ENCODE measurements around the gene ZSWIM4.
"Not testable (repeated sequence)": the region's sequence is repeated elsewhere in the genome, so short reads cannot be mapped to it uniquely, and the experiment has no call there.

The ZSWIM4 gene

DNA sequence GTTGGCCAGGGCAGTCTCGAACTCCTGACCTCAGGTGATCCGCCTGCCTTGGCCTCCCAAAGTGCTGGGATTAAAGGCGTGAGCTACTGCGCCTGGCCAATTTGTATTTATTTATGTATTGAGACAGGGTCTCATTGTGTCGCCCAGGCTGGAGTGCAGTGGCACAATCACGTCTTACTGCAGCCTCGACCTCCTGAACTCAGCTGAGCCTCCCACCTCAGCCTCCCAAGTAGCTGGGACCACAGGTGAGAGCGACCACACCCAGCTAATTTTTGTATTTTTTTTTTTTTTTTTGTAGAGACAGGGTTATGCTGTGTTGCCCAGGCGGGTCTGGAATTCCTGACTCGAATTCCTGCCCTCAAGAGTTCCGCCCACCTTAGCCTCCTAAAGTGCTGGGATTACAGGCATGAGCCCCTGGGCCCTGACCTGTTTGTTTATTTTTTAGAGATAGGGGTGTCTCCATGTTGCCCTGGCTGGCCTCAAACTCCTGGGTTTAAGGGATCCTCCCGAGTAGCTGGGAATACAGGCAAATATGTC, 57.0 kb downstream of the ZSWIM4 start:
- not testable (repeated sequence) for DNase-seq

DNA sequence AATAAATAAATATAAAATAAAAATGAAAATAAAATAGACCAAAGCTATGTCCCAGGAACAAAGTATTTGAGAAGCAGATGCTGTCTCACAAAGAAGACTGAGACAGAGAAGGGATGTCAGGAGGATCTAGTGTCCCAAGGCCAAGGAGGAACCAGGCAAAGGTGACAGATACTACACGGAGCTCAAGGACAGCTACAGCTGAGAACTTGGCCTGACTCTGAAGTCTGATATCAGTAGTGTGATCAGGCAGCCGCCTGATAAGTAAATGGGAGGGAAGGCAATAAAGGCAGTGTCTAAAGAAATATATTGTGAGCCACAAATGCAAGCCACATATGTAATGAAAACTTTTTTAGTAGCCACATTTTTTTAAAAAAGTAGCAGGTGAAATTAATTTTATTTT, 61.3 kb downstream of the ZSWIM4 start:
- DNase-seq, result no peak

DNA sequence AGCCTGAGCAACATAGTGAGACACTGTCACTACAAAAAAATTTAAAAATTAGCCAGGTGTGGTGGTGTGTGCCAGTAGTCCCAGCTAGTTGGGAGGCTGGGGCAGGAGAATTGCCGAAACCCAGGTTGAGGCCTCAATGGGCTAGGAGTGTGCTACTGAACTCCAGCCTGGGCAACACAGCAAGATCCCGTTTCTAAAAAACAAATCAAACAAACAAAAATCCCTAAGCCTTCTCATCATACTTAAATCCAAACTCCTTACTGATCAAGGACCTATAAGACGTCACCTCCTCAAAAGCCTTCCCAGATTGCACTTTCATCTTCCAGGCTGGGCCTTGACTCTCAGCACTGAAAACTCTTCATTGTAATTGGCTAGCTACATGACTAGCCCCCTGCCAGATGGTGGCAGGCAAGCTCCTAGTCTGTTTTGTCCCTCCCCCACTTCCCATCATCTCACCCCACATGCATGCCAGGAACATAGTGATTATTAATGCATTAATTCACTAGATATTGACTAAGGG, 64.2 kb downstream of the ZSWIM4 start:
- DNase-seq, result no peak

DNA sequence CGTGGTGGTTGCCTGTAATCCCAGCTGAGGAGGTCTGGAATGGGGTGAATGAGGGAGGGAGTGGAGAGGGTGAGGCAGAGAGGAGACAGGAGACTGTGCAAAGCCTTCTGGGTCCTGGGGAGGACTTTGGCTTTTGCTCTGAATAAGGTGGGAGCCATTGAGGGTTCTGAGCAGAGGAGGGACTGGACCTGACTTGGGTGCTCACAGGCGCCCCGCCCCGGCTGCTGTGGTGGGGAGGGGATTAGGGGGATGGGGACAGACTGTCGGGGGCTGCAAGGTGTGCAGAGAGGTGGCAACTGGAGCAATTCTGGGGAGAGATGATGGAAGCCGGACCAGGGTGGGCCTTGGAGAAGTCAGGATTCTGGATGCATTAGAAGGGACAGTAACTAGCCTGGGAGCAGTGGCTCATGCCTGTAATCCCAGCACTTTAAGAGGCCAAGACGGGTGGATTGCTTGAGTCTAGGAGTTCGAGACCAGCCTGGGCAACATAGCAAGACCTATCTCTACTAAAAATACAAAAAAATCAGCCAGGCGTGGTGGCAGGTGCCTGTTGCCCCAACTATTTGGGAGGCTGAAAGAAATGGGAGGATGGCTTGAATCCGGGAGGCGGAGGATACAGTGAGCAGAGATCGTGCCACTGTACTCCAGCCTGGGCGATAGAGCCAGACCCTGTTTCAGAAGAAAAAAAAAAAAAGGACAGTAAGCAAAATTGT, 65.6 kb downstream of the ZSWIM4 start:
- DNase-seq, result no peak

DNA sequence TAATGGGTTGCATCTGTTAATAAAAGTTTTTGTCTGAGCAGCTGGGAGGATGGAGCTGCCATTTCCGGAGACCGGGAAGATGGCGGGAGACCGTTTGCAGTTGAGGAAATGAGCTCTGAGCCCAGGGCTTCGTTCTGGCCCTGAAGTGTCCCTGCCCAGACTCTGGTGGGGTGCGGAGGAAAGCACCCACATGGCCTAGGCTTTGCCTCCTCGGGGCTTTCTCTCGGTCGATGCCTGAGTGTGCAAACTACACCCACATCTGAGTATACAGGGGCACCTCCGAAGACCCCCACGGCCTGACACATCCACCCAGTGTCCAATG, 66.1 kb downstream of the ZSWIM4 start:
- no peak for DNase-seq

DNA sequence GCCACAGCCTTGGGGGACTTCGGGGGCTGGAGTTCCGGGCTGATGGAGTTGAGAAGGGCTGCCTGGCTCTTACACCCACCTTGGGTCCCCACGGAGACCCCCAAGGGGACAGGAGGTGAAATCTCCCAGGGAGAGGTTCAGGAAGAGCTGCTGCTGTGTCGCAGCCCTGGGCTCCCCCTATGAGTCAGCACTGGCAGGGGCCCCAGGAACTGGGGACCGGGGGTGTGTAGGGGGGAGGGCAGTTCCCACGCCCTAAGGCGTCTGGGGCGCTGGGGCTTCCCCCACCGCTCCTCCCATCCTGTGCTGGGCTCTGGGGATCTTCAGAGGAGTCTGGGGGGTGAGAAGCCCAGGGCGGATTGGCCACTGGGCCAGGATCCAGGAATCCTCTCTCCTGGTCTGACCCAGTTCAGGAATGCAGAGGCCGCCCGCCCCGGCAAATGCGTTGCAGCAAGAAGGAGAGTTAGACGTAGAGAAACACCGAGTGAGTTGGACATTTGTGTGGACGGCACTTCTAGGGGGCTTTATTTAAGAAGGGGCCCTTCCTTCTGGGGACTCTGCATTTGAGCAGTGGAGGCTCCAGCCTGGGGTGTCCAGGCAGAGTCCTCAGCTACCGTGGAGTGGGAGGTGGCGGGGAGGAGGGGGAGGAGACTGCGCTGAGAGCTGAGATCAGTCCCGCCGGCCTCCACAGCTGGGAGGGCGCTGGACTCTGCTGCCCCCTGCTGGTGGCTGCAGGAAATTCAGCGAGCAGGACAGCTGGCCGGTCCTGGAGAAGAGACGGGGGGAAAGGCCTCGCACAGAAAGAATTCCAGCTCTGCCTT, 66.7 kb downstream of the ZSWIM4 start:
- DNase-seq, result peak; percentile 90

DNA sequence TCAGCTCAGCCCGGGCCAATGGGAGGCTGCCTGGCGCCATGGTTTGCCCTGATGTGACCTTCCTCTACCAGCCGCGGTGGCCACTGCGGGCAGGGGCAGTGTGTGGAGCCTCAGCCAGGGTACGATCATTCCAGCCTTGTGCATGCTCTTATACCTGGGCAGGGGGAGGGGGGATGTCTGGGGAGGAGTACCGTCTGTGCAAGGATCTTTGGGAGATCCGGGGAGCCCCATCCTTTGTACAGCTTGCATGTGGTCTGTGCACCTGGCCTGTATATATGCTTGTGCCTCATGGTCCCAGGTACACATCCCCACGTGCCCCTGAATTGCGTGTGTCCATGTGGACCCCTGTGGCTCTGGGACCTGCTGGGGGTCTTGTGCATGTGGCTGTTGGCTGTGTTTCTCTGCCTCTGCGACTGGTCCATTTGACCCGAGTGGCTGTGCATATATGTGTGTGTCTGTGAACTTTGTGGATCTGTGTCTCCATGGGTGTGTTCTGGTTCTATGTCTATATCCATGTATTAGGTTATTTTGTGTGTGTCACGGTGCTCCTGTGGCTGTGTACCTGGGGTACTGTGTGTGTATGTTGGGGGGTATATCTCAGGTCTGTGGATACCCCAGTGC, 68.9 kb downstream of the ZSWIM4 start:
- no peak for DNase-seq

DNA sequence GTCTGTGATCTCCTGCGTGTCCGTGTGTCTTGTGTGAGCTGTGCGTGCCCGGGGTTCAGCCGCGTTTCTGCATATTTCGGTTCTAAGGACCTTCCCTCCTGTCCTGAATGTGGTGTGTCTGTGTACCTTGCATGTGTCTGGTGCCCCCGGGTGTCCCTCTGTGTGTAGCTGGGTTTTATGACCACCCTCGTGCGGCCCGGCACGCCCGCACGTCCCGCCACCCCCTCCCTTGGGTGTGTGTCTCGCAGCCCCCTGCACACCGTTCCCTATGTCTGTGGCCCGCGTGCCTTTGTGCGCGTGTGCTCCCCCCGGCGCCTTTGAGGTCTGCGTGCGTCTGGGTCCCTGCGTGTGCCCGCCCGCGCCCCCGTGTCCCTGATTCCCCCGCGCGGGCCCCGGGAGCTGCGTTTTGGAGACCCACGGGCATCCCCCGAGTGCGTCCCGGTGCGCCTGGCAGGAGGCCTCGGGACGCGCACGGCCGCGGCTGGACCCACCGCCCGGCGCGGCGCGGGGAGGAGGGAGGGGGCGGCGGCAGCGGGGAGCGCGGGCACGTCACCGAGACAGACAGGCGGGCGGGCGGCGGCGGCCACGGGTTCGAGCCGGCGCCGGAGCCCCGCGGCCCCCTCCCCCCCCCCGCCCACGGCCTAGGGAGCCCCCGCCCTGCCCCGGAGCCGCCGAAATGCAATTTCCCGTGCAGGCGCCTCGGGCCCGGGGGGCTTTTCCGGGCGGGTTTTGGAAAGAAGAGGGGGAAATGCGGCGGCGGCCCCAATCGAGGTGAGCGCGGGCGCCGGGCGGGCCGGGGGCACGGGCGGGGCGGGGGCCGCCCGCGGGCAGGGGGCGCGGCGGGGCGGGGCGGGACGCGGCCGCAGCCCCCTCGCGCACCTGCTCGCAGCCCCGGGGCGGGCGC, 69.7 kb downstream of the ZSWIM4 start:
- DNase-seq, result no peak

DNA sequence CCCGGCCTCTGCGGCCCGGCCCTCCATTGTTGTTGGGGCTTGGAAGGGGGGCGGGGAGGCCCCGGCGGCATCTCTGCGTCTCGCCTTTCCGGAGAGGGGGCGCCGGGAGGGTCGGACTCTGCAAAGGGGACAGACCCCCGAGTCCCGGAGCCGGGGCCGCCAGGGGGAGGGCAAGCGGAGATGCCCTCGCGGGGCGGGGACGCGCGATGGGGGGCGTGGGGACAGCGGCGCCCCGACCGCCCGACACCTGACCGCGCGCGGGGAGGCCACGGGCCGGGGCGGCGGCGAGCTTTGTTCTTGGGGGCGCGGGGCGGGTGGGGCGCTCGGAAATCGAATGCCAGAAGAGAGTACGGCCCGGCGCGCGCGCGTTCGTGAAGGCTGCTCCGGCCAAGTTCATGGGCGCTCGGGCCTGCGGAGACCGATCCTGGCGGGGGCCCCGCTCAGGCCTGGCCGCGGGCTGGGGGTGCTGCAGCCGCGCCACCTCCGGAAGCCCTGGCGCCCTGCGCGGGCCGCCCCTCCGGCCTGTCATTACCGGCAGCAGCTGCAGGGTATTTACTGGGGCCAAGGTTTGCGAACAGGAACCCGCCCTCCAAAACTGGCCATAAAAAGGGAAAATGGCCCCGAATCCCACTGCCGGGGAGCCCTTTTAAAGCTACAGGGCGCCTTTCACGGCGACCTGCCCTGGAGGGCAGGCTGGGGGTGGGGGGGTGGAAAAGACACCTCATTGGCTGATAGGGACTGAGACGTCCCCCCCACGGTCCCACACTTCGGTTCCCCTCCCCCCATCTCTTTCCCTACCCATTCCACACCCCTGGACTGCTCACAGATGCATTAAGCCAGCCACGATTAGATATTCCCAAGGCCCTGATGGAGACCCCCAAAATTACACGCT, 70.6 kb downstream of the ZSWIM4 start:
- DNase-seq, result no peak

DNA sequence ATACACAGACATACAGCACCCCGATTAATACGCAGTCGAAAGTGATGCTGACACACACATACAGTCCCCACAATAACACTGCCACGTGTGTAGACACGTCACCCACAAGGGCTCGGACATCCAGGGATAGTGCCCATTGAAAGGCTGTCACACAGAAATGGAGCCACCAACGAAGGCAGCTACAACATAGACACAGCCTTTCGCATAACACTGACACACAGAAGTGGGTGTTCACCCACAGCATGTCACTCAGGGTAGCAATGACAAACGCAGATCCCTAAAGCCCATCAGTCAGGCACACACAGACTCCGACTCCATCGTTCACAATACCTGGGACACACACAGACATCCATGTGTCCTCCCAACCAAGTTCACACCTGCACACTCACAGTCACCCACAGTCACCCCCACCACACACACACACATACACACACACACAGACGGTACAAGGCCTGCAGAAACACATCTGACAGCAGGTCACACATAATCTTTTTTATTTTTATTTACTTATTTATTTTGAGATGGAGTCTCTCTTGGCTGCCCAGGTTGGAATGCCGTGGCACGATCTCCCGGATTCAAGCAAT, 71.3 kb downstream of the ZSWIM4 start:
- DNase-seq, result no peak

DNA sequence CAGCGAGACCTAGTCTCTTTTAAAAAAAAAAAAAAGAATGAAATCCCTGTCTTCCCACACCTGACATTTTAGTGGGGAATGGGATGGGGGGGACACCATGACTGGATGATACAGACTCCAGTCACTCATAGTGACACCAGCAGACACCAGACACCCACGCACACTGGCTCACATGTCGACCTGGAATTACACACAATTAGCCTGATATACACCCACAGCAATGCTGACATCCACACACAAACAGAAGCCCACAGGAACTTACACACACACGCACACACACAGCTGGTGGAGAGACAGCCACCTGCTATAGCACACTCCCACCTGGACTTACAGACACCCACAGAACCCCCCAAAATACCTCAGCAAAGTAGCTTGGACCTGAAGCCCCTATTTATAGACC, 73.4 kb downstream of the ZSWIM4 start:
- no peak for DNase-seq

DNA sequence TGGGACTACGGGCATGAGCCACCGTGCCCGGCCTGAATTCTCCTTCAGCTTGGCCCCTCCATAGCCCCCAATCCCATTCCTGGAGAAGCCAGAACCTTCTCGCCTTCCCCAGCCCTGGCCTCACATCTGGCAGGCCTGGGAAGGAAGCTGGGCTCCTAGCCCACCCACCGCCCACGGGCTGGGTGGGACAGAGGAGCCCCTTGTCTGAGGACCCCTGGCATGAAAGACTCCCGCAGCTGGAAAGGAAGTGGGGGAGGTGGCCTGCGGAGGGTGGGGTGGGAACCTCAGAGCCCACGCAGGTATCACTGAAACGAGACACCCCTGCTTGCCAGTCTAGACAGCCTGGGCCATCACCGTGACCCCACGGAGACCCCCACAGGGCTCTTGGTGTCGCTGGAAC, 74.0 kb downstream of the ZSWIM4 start:
- DNase-seq, result no peak

DNA sequence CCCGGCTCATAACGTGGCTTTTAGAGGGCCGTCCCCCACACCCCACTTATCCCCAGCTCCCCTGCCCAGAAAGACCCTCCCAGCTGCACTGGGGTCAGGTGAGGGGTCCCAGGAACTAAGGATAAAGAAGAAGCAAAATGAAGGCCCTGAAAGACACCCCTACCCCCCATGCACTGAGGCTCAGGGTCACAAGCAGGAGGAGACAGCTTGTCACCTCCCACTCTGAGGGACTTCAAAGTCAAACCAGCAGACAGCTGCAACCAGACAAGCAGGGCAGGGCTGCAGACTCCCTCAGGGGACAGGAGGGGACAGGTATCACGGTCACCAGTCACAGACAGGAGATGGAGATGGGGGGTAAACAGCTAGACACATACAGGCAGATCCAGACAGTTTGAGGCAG, 75.6 kb downstream of the ZSWIM4 start:
- no peak for DNase-seq

DNA sequence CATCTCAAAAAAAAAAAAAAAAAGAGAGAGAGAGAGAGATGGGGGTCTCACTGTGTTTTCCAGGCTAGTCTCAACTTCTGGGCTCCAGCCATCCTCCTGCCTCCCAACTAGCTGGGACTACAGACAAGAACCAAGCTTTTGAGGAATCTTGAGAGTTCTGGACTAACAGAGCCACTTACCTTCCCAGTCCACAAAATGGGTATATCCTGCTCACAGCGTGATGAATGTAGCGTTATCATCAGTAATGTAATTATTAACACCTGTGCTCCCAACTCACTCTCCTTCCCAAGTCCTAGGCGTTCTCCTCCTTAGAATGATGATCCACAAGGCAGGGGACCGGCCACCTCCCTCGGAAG, 77.1 kb downstream of the ZSWIM4 start:
- no peak for DNase-seq

DNA sequence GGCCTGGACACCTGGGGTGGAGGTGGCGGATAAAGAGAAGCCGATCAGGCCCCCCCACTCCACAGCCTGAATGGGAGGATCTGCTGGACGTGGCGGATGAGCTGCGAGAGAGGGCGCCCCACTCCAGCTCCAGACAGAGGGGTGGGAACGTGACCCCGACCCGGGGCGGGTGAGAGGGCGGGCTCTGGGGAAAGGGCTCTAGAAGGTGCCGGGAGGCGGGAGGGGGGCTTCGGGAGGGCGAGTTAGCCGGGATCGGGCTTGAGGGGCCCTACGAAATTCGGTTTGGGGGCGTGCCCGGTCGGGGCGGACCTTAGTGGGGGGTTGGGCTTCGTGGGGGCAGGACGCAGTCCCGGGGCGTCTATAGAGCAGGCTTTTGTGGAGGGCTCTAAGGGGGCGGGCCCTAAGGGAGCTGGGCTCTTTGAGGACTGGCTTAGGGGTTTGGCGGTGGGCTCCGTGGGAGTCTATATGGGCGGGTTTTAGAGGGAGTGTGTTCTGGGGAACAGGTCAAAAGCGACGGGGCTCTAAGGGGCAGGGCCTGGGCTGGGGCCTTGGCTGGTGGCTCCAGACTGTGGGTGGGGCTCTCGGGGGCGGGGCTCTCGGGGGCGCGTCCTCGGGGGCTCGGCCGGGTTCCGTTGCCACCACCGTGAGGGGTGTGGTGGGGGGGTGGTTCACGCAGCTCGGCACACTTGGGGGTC, 77.6 kb downstream of the ZSWIM4 start:
- DNase-seq, result no peak

DNA sequence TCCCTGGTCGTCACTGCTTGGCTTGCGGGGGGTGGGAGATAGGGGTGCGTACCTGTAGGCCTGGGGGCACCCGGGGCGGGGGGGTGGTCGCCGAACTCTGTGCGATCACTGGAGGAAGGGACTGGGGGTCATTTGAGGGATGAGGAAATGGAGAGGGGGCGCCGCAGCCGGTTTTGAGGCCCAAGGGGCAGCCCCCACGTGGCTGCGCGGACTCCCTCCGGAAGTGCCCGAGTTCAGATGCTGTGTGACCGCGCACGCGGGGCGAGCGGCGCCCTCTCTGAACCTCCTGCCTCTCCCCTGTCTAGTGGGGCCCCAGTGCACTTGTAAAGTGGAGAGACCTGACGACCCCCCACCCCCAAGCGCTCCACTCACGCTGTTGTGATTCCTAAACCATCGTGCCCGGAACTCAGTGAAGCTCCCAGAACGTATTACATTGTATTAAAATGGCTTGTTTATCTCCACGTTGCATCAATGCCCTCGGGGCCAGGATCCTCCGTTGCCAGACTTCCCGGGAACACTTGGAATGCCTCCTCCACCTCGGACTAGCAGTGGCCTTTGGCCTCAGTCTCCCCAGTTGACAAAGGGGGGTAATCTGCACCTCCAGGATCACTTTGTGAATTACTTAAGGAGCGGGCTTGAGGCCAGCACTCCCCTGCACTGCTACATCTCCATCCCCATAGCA, 78.7 kb downstream of the ZSWIM4 start:
- no peak for DNase-seq

DNA sequence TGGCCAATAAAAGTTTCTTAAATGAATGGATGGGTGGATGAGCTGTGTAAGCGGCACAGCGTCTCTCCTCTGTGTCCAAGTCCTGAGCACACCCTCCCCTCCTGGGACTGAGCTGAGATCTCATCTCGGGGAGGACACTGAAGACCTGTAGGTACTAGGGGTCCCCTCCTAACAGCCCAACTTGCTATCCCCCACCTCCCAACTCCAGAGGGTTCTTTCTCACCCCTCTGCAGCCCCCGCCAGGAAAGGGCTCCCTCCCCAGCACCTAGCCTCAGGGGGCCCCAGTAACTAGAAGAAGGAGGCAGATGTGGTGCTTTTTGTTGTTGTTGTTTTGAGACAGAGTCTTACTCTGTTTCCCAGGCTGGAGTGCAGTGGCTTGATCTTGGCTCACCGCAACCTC, 80.6 kb downstream of the ZSWIM4 start:
- no peak for DNase-seq

DNA sequence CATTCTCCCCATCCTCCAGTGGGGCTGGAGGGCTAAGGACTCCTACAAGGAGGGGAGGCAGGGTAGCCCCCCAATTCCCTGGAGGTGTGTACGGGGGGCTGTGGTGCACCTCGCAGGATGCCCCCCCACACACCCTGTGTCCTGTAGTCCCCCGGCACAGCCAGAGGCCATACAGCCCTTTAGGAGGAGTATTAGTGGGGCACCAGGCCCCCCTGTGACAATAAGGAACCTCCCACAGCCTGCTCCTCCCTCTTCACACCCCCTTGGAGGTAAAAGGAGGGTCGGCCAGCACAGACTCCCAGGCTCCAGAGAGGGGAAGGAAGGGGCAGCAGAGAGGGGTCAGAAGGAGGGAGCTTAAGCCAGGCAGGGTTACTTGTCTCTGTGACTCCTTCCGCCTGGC, 81.6 kb downstream of the ZSWIM4 start, which contains the start of gene NANOS3:
Gene NANOS3 (plus strand): TSS at position 301 of the 400 bp plus-strand sequence. CDS start 115 bp downstream, outside the sequence.
- no peak for DNase-seq

DNA sequence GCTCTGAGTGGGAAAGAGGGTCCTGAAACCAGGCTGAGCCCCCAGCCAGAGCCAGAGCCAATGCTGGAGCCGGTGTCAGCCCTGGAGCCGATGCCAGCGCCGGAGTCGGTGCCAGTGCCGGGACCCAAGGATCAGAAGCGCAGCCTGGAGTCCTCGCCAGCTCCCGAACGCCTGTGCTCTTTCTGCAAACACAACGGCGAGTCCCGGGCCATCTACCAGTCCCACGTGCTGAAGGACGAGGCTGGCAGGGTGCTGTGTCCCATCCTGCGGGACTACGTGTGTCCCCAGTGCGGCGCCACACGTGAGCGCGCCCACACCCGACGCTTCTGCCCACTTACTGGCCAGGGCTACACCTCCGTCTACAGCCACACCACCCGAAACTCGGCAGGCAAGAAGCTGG, 82.1 kb downstream of the ZSWIM4 start:
- DNase-seq, result no peak

All from kidney glomerular epithelial cell (primary cell).